Liver (tissue), 9 donors: ENCODE data around the gene SH3BP1. TPM values are rescaled to one million over a fixed set of nuclear protein-coding genes. Genes with fewer than 3 reads are reported as not detected.

Source experiments
- DNase-seq: peaks from one replicate; pipeline ENCODE4 v3.0.0-alpha.2; 2017; ENCODE audit warnings: low spot score
- H3K27ac ChIP-seq, 2 donors: one replicate each; pipeline ENCODE4 v1.7.0; 2013; ENCODE audit warnings: inconsistent platforms in 2 of 2, low read length in 2 of 2, control low read depth in 1 of 2, low read depth in 1 of 2, mild to moderate bottlenecking in 1 of 2
- H3K27me3 ChIP-seq, 4 donors: one replicate each; pipeline versions ENCODE4 v1.6.1 to v1.7.0; 2013; ENCODE audit warnings: low read length in 3 of 4, inconsistent platforms in 1 of 4, mild to moderate bottlenecking in 1 of 4, moderate library complexity in 1 of 4; ENCODE audit not compliant: control insufficient read depth in 4 of 4, insufficient read depth in 4 of 4
- H3K36me3 ChIP-seq, 4 donors: one replicate each; pipeline versions ENCODE4 v1.6.1 to v1.7.0; 2013; ENCODE audit warnings: low read length in 3 of 4, mild to moderate bottlenecking in 3 of 4, low read depth in 1 of 4, moderate library complexity in 1 of 4; ENCODE audit not compliant: control insufficient read depth in 4 of 4, insufficient read depth in 3 of 4
- H3K4me1 ChIP-seq, 4 donors: one replicate each; pipeline versions ENCODE4 v1.6.1 to v1.7.0; 2013; ENCODE audit warnings: low read length in 3 of 4, mild to moderate bottlenecking in 3 of 4, moderate library complexity in 1 of 4; ENCODE audit not compliant: control insufficient read depth in 4 of 4, insufficient read depth in 4 of 4
- H3K4me3 ChIP-seq, 3 donors: one replicate each; pipeline versions ENCODE4 v1.6.1 to v1.7.0; 2013; ENCODE audit warnings: low read length in 3 of 3, control low read depth in 1 of 3, low read depth in 1 of 3, mild to moderate bottlenecking in 1 of 3
- H3K9ac ChIP-seq, 2 donors: one replicate each; pipeline ENCODE4 v1.7.0; 2013; ENCODE audit warnings: low read length in 2 of 2, mild to moderate bottlenecking in 2 of 2, moderate library complexity in 2 of 2, control low read depth in 1 of 2, low read depth in 1 of 2
- H3K9me3 ChIP-seq, 4 donors: one replicate each; pipeline versions ENCODE4 v1.6.1 to v1.7.0; 2013; ENCODE audit warnings: low read length in 3 of 4; ENCODE audit not compliant: control insufficient read depth in 4 of 4
- EGR1 ChIP-seq, 2 donors: IDR thresholded peaks; 2 replicates each; pipeline ENCODE4 v1.6.1; 2016 to 2018; ENCODE audit warnings: antibody characterized with exemption in 2 of 2, low read depth in 2 of 2
- FOXA1 ChIP-seq: IDR thresholded peaks from 2 replicates; pipeline ENCODE4 v1.6.1; 2016; ENCODE audit warnings: antibody characterized with exemption
- FOXA2 ChIP-seq: IDR thresholded peaks from 2 replicates; pipeline ENCODE4 v1.6.1; 2016; ENCODE audit warnings: antibody characterized with exemption
- GABPA ChIP-seq, 2 donors: IDR thresholded peaks in 1 of 2; conservative IDR thresholded peaks in 1 of 2; 2 replicates each; pipeline ENCODE4 v1.6.1; 2016; ENCODE audit warnings: antibody characterized with exemption in 2 of 2, mild to moderate bottlenecking in 1 of 2, moderate library complexity in 1 of 2
- HNF4A ChIP-seq, 2 donors: conservative IDR thresholded peaks; 2 replicates each; pipeline ENCODE4 v1.6.1; 2016; ENCODE audit warnings: antibody characterized with exemption in 2 of 2, mild to moderate bottlenecking in 2 of 2
- HNF4G ChIP-seq: IDR thresholded peaks from 2 replicates; pipeline ENCODE4 v1.6.1; 2016; ENCODE audit warnings: antibody characterized with exemption
- JUND ChIP-seq, 2 donors: IDR thresholded peaks; 2 replicates each; pipeline ENCODE4 v1.6.1; 2016; ENCODE audit warnings: antibody characterized with exemption in 2 of 2
- MAX ChIP-seq: IDR thresholded peaks from 2 replicates; pipeline ENCODE4 v1.6.1; 2016; ENCODE audit warnings: antibody characterized with exemption
- NR2F2 ChIP-seq: IDR thresholded peaks from 2 replicates; pipeline ENCODE4 v1.6.1; 2016; ENCODE audit warnings: antibody characterized with exemption
- RAD21 ChIP-seq, 2 donors: IDR thresholded peaks; 2 replicates each; pipeline ENCODE4 v1.6.1; 2016; ENCODE audit warnings: antibody characterized with exemption in 2 of 2, mild to moderate bottlenecking in 2 of 2
- SP1 ChIP-seq: IDR thresholded peaks from 2 replicates; pipeline ENCODE4 v1.6.1; 2018; ENCODE audit warnings: antibody characterized with exemption, mild to moderate bottlenecking
- TAF1 ChIP-seq: conservative IDR thresholded peaks from 2 replicates; pipeline ENCODE4 v1.6.1; 2016; ENCODE audit warnings: antibody characterized with exemption, mild to moderate bottlenecking
- YY1 ChIP-seq: IDR thresholded peaks from 2 replicates; pipeline ENCODE4 v1.6.1; 2016; ENCODE audit warnings: antibody characterized with exemption, mild to moderate bottlenecking
- WGBS: extraction: QIAGEN DNeasy Blood & Tissue Kit; methylation state at CpG from one replicate; pipeline ENCODE4 v1.1.7; 2013; 5-methylcytosine and 5-hydroxymethylcytosine counted together
- polyA plus RNA-seq, 2 donors: library from polyadenylated mRNA; stranded (reverse) in 1 of 2; unstranded in 1 of 2; fragments of 200-250 nt in 1 of 2; fragments of >200 nt in 1 of 2; fragmentation: Nextera tagmentation in 1 of 2; extraction: Ambion mirVana in 1 of 2; gene quantifications; one replicate each; pipeline versions ENCODE4 v1.2.1 to v1.2.3, GENCODE V29; 2013 to 2015
- total RNA-seq, 2 donors: library from RNA; depleted of rRNA; stranded (reverse); fragments of >200 nt; gene quantifications; one replicate each; pipeline ENCODE4 v1.2.3, GENCODE V29; 2014
- TF ChIP-seq, protein P1 (sequence below): IDR thresholded peaks from 2 replicates; pipeline ENCODE4 v1.6.1; 2016; ENCODE audit warnings: antibody characterized with exemption
- TF ChIP-seq, protein P2 (sequence below): IDR thresholded peaks from 2 replicates; pipeline ENCODE4 v1.6.1; 2016; ENCODE audit warnings: antibody characterized with exemption, mild to moderate bottlenecking
- TF ChIP-seq, protein P3 (sequence below): fragments of 150-350 bp; IDR thresholded peaks from 2 replicates; pipeline ENCODE4 v1.5.1; 2017; ENCODE audit warnings: improper control_type of control experiment, low read depth, low read length; ENCODE audit not compliant: missing input control
- donor health status: healthy.
- donor health status: healthy.
- donor health status: healthy.
- donor health status: healthy.
- donor health status: healthy.

SH3BP1 gene
- total and polyA plus RNA-seq, 4 donors, result 0.24 to 8.2 (median 2.7) TPM

DNA sequence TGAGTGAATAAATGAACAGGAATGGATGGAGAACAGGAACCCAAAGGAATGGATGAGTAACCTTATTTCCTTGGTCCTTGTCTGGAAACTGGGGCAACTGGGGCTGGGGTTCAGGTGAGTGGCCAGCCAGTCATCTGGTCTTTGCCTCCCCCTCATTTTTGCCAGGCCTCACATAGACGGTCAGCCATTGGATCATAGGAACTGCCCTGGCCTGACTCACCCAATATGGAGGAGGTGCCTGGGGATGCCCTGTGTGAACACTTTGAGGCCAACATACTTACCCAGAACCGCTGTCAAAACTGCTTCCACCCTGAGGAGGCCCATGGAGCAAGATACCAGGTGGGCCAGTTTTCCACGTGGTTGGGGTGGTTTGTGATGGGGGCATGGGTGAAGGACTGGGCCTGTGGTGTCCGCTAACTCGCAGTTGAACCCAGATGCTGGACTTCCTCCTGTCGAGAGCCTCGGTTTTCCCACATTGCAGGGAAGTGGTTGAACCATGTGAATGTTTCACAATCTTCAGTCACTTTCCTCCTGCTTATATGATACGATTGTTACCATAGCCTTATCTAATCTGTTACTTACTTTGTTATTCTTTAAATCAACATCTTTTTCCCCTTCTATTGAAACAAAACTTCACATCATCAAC is 61.8 kb downstream of the SH3BP1 start (continued):
- TF ChIP-seq JUND (IDR thresholded peaks at IDR 0.05) (no peak), FOXA1 (no peak), YY1 (no peak), SP1 (no peak), NR2F2 (no peak), FOXA2 (no peak), GABPA (IDR thresholded peaks at IDR 0.05 in 1 of 2, conservative IDR thresholded peaks at IDR 0.05 in 1 of 2) (no peak), MAX (no peak), HNF4A (conservative IDR thresholded peaks at IDR 0.05) (no peak)

DNA sequence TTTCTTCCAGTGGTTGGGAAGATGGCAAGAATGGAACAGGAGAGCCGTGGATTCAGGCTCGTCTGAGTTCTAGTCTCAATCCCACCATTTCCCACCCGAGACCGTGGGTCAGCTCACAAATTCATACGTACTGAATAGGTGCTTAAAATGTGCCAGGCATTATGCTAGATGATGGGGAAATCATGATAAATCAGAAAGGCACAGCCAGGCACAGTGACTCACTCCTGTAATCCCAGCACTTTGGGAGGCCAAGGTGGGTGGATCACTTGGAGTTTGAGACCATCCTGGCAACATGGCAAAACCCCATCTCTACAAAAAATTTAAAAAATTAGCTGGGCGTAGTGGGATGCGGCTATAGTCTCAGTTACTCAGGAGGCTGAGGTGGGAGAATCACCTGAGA is 64.4 kb downstream of the SH3BP1 start:
- Histone ChIP-seq H3K27me3 (no peaks in the 10 kb centered on the region), H3K4me3 (no peak overlapping the region), H3K36me3 (peaks cover 0 to 3% (median 0%) of the 10 kb centered on the region in 4 donors), H3K4me1 (peaks cover 0 to 6% (median under 1%) of the 10 kb centered on the region in 4 donors), H3K27ac (no peak overlapping the region), H3K9me3 (no peaks in the 10 kb centered on the region), H3K9ac (no peak overlapping the region)
- 92% methylated on average over 7 of the region's 7 CpGs for WGBS
- no peak for DNase-seq
- TF ChIP-seq FOXA2 (no peak), FOXA1 (no peak), EGR1 (IDR thresholded peaks at IDR 0.05; ENCODE audit: low read depth in 2 of 2) (no peak), GABPA (IDR thresholded peaks at IDR 0.05 in 1 of 2, conservative IDR thresholded peaks at IDR 0.05 in 1 of 2) (no peak), JUND (IDR thresholded peaks at IDR 0.05) (no peak), HNF4G (no peak), RAD21 (IDR thresholded peaks at IDR 0.05) (no peak), NR2F2 (no peak), HNF4A (conservative IDR thresholded peaks at IDR 0.05) (no peak), TAF1 (no peak)
- TF ChIP-seq, protein P1, sequence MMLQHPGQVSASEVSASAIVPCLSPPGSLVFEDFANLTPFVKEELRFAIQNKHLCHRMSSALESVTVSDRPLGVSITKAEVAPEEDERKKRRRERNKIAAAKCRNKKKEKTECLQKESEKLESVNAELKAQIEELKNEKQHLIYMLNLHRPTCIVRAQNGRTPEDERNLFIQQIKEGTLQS, result no peak
- TF ChIP-seq, protein P2, sequence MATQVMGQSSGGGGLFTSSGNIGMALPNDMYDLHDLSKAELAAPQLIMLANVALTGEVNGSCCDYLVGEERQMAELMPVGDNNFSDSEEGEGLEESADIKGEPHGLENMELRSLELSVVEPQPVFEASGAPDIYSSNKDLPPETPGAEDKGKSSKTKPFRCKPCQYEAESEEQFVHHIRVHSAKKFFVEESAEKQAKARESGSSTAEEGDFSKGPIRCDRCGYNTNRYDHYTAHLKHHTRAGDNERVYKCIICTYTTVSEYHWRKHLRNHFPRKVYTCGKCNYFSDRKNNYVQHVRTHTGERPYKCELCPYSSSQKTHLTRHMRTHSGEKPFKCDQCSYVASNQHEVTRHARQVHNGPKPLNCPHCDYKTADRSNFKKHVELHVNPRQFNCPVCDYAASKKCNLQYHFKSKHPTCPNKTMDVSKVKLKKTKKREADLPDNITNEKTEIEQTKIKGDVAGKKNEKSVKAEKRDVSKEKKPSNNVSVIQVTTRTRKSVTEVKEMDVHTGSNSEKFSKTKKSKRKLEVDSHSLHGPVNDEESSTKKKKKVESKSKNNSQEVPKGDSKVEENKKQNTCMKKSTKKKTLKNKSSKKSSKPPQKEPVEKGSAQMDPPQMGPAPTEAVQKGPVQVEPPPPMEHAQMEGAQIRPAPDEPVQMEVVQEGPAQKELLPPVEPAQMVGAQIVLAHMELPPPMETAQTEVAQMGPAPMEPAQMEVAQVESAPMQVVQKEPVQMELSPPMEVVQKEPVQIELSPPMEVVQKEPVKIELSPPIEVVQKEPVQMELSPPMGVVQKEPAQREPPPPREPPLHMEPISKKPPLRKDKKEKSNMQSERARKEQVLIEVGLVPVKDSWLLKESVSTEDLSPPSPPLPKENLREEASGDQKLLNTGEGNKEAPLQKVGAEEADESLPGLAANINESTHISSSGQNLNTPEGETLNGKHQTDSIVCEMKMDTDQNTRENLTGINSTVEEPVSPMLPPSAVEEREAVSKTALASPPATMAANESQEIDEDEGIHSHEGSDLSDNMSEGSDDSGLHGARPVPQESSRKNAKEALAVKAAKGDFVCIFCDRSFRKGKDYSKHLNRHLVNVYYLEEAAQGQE, result no peak
- TF ChIP-seq, protein P3, sequence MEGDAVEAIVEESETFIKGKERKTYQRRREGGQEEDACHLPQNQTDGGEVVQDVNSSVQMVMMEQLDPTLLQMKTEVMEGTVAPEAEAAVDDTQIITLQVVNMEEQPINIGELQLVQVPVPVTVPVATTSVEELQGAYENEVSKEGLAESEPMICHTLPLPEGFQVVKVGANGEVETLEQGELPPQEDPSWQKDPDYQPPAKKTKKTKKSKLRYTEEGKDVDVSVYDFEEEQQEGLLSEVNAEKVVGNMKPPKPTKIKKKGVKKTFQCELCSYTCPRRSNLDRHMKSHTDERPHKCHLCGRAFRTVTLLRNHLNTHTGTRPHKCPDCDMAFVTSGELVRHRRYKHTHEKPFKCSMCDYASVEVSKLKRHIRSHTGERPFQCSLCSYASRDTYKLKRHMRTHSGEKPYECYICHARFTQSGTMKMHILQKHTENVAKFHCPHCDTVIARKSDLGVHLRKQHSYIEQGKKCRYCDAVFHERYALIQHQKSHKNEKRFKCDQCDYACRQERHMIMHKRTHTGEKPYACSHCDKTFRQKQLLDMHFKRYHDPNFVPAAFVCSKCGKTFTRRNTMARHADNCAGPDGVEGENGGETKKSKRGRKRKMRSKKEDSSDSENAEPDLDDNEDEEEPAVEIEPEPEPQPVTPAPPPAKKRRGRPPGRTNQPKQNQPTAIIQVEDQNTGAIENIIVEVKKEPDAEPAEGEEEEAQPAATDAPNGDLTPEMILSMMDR, result no peak
